ENCODE measurements around the gene NCOA6. TPM values are rescaled to one million over a fixed set of nuclear protein-coding genes. Genes with fewer than 3 reads are reported as not detected.
A peak's percentile ranks its signal among the peaks of the same experiment; 100 is the strongest.

The NCOA6 gene
- total RNA-seq, 1 donor from 2014 or later, result 43.3 TPM

DNA sequence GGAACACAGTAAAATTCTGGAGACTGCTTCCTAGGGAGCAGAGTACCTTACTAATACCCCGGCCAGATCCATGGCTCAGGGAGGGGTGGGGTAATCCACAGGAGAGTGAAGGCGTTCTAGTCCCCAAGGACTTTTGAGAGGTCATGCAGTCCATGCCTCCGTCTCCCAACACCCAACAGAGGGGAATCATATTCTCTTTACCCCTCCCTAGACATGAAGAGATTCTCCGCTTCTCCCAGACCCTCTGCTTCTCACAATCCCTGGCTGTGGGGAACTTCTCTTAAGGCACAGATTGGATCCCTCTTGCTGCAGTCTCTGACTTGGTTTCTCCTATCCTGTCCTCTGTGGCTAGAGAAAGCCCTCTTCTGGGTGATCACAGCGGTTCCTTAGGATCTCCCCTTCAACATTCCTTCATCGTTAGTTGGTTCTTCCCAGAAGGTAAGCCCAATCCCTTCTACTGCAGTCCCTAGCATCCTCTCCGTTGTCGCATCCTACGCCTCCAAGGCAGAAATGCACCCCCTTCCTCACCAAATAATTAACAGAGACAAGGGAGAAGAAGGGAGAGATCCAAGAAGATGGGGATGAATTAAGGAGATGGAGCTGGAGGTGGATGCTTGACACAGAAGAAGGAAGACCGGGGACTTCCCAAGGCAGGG, 46.6 kb upstream of the NCOA6 start:
- no peak for DNase-seq (ENCODE audit: low spot score)
- TF ChIP-seq, protein P1, sequence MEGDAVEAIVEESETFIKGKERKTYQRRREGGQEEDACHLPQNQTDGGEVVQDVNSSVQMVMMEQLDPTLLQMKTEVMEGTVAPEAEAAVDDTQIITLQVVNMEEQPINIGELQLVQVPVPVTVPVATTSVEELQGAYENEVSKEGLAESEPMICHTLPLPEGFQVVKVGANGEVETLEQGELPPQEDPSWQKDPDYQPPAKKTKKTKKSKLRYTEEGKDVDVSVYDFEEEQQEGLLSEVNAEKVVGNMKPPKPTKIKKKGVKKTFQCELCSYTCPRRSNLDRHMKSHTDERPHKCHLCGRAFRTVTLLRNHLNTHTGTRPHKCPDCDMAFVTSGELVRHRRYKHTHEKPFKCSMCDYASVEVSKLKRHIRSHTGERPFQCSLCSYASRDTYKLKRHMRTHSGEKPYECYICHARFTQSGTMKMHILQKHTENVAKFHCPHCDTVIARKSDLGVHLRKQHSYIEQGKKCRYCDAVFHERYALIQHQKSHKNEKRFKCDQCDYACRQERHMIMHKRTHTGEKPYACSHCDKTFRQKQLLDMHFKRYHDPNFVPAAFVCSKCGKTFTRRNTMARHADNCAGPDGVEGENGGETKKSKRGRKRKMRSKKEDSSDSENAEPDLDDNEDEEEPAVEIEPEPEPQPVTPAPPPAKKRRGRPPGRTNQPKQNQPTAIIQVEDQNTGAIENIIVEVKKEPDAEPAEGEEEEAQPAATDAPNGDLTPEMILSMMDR (IDR thresholded peaks at IDR 0.05), result no peak
- H3K27me3 Mint-ChIP-seq (ENCODE audit: low read depth), result no peaks in the 10 kb centered on the region
- H3K27ac Mint-ChIP-seq (ENCODE audit: unreplicated experiment), result peak overlapping the region; percentile 68
- peaks cover 4% of the 10 kb centered on the region for H3K36me3 Mint-ChIP-seq (ENCODE audit: low read depth)
- H3K4me3 Mint-ChIP-seq (ENCODE audit: unreplicated experiment), result peak overlapping the region; percentile 92
- H3K4me1 Mint-ChIP-seq (ENCODE audit: low read depth), result peaks cover 36% of the 10 kb centered on the region
- no peaks in the 10 kb centered on the region for H3K9me3 Mint-ChIP-seq (ENCODE audit: low read depth)

- no peaks in the 10 kb centered on the region for H3K9me3 Mint-ChIP-seq (ENCODE audit: low read depth)
- H3K4me3 Mint-ChIP-seq (ENCODE audit: unreplicated experiment), result peak overlapping the region; percentile 92
- peaks cover 32% of the 10 kb centered on the region for H3K4me1 Mint-ChIP-seq (ENCODE audit: low read depth)
- no peak overlapping the region for H3K27ac Mint-ChIP-seq (ENCODE audit: unreplicated experiment)
- DNase-seq (ENCODE audit: low spot score), result no peak
- H3K27me3 Mint-ChIP-seq (ENCODE audit: low read depth), result no peaks in the 10 kb centered on the region
- TF ChIP-seq, protein P1 (IDR thresholded peaks at IDR 0.05), result no peak
- H3K36me3 Mint-ChIP-seq (ENCODE audit: low read depth), result peaks cover 4% of the 10 kb centered on the region
These were observed 46.0 kb upstream of the NCOA6 start for GRCh38 chr20:34871320-34871926.

DNA sequence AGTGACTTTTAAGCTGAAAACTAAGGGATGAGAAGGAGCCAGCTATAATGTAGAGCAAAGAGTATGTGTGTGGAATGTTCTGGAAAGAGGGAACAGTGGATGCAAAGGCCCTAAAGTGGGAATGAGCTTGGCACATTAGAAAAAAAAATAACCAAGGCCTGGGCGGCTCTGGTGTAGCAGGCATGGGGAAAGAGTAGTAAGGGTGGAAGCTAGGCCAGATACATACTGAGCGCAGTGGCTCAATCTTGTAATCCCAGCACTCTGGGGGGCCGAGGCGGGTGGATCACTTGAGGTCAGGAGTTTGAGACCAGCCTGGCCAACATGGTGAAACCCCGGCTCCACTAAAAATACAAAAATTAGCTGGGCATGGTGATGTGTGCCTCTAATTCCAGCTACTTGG, 38.8 kb upstream of the NCOA6 start:
- TF ChIP-seq, protein P1 (IDR thresholded peaks at IDR 0.05), result no peak
- H3K9me3 Mint-ChIP-seq (ENCODE audit: low read depth), result no peaks in the 10 kb centered on the region
- H3K4me1 Mint-ChIP-seq (ENCODE audit: low read depth), result no peaks in the 10 kb centered on the region
- H3K4me3 Mint-ChIP-seq (ENCODE audit: unreplicated experiment), result no peak overlapping the region
- H3K27me3 Mint-ChIP-seq (ENCODE audit: low read depth), result no peaks in the 10 kb centered on the region
- DNase-seq (ENCODE audit: low spot score), result no peak
- peak overlapping the region; percentile 3 for H3K27ac Mint-ChIP-seq (ENCODE audit: unreplicated experiment)
- peaks cover 17% of the 10 kb centered on the region for H3K36me3 Mint-ChIP-seq (ENCODE audit: low read depth)

DNA sequence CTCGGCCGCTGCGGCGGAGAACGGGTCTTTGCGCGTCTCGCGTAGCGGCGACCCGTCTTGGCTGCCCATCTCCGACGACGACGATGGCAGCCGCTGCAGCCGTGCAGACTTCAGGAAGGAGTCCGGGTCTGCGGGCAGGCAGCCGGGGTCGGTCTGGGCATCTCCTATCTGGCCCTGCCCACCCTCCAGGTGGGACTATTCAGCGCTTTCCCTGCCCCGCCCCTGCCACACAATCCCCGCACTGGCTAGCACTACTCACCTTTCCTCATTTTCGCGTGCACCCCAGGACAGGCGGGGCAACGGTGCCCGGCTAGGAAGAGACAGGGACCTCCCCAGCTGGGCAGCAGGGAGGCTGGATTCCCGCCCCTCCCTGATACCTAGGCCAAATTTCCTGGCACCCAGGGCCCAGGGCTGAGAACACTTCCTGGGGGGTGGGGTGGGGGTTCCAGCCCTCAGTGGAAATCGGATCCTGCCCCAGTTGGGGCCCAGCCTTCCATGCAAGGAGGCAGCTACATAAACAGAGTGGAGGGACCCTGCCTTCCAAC, 38.0 kb upstream of the NCOA6 start:
- H3K9me3 Mint-ChIP-seq (ENCODE audit: low read depth), result no peaks in the 10 kb centered on the region
- H3K27me3 Mint-ChIP-seq (ENCODE audit: low read depth), result no peaks in the 10 kb centered on the region
- H3K4me3 Mint-ChIP-seq (ENCODE audit: unreplicated experiment), result no peak overlapping the region
- TF ChIP-seq, protein P1 (IDR thresholded peaks at IDR 0.05), result no peak
- no peak overlapping the region for H3K27ac Mint-ChIP-seq (ENCODE audit: unreplicated experiment)
- no peak for DNase-seq (ENCODE audit: low spot score)
- no peaks in the 10 kb centered on the region for H3K4me1 Mint-ChIP-seq (ENCODE audit: low read depth)
- H3K36me3 Mint-ChIP-seq (ENCODE audit: low read depth), result peaks cover 20% of the 10 kb centered on the region

DNA sequence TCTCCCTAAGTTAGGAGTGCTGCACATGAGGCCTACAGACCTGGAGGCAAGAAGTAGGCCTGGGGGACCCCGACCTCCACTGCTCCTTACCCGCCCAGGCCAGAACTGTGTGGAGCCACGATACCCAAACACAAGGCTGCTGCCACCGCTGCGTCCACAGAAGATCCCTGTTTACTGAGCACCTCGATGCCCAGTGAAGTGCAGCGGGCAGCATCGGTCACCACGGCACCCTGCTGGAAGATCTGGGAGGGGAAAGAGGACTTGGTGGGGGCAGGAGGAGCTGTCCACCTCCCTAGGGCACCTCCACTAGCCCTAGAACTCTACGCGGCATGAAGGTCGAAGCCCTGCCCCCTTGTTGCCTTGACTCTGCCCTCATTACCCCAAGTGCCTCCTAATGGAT, 37.3 kb upstream of the NCOA6 start:
- no peak overlapping the region for H3K27ac Mint-ChIP-seq (ENCODE audit: unreplicated experiment)
- H3K4me1 Mint-ChIP-seq (ENCODE audit: low read depth), result no peaks in the 10 kb centered on the region
- H3K27me3 Mint-ChIP-seq (ENCODE audit: low read depth), result no peaks in the 10 kb centered on the region
- TF ChIP-seq, protein P1 (IDR thresholded peaks at IDR 0.05), result no peak
- no peak for DNase-seq (ENCODE audit: low spot score)
- no peaks in the 10 kb centered on the region for H3K9me3 Mint-ChIP-seq (ENCODE audit: low read depth)
- no peak overlapping the region for H3K4me3 Mint-ChIP-seq (ENCODE audit: unreplicated experiment)
- peaks cover 23% of the 10 kb centered on the region for H3K36me3 Mint-ChIP-seq (ENCODE audit: low read depth)
